Measurements from ENCODE around the gene BCDIN3D. TPM values are rescaled to one million over a fixed set of nuclear protein-coding genes. Genes with fewer than 3 reads are reported as not detected.

BCDIN3D gene
- total and polyA plus RNA-seq, 10 donors, result 3.3 to 7.4 (median 5.2) TPM

- H3K27me3 ChIP-seq (replicated peaks in 1 of 7), result no peaks in the 10 kb centered on the region
- H3K9me3 ChIP-seq, result no peaks in the 10 kb centered on the region
- TF ChIP-seq POLR2A (IDR thresholded peaks at IDR 0.05) (no peak), POLR2AphosphoS5 (IDR thresholded peaks at IDR 0.05) (no peak), CTCF (IDR thresholded peaks at IDR 0.05 in 8 of 11, conservative IDR thresholded peaks at IDR 0.05 in 3 of 11) (no peak)
- WGBS, 5 donors, result 89 to 95% (median 92%) methylated on average over 5 of the region's 5 CpGs
- H3K27ac ChIP-seq, result no peak overlapping the region
- no peak overlapping the region for H3K4me3 ChIP-seq
- intact Hi-C loops (cut with DNase I; ENCODE audit: low total_unique reads), result no loop called here
- DNase-seq, result no peak
- peaks cover 0 to 80% (median 44%) of the 10 kb centered on the region in 6 donors for H3K36me3 ChIP-seq
- peaks cover 0 to 26% (median 10%) of the 10 kb centered on the region in 6 donors for H3K4me1 ChIP-seq
Observed at GRCh38 chr12:49805409-49805808, 37.5 kb downstream of the BCDIN3D start.

DNA sequence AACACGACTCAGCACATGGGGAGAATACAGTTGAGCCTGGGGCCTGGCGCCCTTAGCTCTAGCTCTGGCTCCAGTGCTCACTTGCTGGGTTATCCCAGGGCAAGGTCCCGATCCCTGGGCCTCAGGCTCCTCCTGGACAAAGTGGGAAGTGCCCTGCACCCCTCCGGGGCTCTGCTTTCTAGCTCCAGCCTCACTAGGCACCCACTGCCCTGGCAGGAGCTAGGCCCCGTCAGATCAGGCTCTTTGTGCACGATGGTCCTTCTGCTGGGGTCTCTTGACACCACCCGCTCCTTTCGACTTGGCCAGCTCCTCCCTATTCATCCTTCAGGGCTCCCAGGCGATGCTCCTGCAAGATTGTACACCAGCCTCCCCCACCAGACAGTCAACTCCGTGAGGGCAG, 38.1 kb downstream of the BCDIN3D start:
- TF ChIP-seq POLR2AphosphoS5 (IDR thresholded peaks at IDR 0.05), result peak in 1 of 3 donors; percentile 21
- no peak for TF ChIP-seq CTCF (IDR thresholded peaks at IDR 0.05 in 8 of 11, conservative IDR thresholded peaks at IDR 0.05 in 3 of 11)
- 87 to 97% (median 96%) methylated on average over 8 to 10 of the region's 10 CpGs for WGBS, 5 donors
- H3K36me3 ChIP-seq, result peaks cover 0 to 86% (median 50%) of the 10 kb centered on the region in 6 donors
- intact Hi-C loops (cut with DNase I; ENCODE audit: low total_unique reads), result no loop called here
- H3K4me1 ChIP-seq, result peaks cover 0 to 21% (median 8%) of the 10 kb centered on the region in 6 donors
- H3K27me3 ChIP-seq (replicated peaks in 1 of 7), result no peaks in the 10 kb centered on the region
- no peak for DNase-seq
- no peaks in the 10 kb centered on the region for H3K9me3 ChIP-seq
- no peak overlapping the region for H3K4me3 ChIP-seq
- H3K27ac ChIP-seq, result no peak overlapping the region

DNA sequence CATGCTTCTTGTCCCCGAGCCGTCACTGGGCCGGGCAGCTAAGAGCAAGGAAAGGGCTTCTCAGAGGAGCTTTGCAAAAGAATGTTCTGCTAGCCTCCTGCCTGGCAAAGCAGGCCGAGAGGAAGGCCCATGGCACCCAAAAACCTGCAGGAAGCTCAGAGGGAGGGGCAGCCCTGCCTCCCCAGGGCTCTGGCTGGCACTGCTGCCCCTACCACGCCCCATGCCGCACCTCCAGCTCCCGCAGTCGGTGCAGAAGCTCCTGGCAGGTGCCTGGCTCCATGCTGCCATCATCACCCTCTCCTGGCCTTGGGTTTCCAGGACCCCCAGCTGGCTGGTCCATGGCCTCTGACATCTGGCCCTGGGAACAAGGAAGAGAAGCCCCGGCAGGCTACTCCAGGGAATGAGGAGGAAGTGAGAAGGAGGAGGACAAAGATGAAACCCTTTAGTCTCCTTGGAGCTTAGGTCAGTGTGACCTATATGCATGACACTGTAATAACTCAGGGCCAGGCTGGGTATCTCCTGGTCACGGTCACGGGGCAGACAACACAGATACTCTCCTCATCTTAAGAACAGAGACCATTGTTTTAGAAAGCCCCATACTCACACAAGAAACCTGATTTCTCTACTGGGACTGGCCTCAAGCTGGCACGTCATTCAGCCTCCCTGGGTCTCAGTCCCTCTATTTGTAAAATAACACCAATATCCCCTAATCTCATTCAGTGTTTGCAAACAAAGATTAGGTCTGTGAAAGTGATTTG, 39.0 kb downstream of the BCDIN3D start:
- Histone ChIP-seq H3K36me3 (peaks cover 0 to 90% (median 56%) of the 10 kb centered on the region in 6 donors), H3K27me3 (replicated peaks in 1 of 7) (no peaks in the 10 kb centered on the region), H3K4me1 (peaks cover 0 to 12% (median 4%) of the 10 kb centered on the region in 6 donors), H3K9me3 (no peaks in the 10 kb centered on the region), H3K4me3 (no peak overlapping the region), H3K27ac (no peak overlapping the region)
- TF ChIP-seq POLR2AphosphoS5 (IDR thresholded peaks at IDR 0.05) (no peak), POLR2A (IDR thresholded peaks at IDR 0.05) (no peak), CTCF (IDR thresholded peaks at IDR 0.05 in 8 of 11, conservative IDR thresholded peaks at IDR 0.05 in 3 of 11) (no peak)
- DNase-seq, result no peak
- WGBS, 5 donors, result 87 to 96% (median 94%) methylated on average over 9 to 12 of the region's 12 CpGs
- intact Hi-C loops (cut with DNase I; ENCODE audit: low total_unique reads), result no loop called here

All from spleen (tissue), 11 donors.